ENCODE results near the gene RNF167.
A peak's percentile ranks its signal among the peaks of the same experiment; 100 is the strongest.
"Not testable (repeated sequence)": the region's sequence is repeated elsewhere in the genome, so short reads cannot be mapped to it uniquely, and the experiment has no call there.

The RNF167 gene

DNA sequence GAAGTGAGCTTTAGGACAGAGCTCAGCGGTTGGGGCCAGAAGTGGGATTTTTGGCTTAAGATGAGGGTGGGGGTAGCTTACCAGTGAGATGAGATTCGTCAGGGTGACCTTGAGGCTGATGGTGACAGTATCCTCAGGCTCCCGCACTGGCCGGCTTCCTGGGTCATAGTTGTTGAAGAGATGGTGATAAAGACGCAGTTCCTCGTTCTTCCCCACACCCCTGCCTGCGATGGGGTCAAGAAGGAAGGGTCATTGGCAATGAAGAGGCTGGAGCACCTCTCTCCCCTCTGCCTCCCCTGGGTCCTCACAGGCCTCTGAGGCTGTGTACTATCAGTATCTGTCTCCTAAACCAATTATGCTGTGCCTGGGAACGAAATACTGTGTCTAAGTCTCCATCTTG lies 37.5 kb upstream of the RNF167 start:
- no peak for DNase-seq (ENCODE audit: low read depth)

DNA sequence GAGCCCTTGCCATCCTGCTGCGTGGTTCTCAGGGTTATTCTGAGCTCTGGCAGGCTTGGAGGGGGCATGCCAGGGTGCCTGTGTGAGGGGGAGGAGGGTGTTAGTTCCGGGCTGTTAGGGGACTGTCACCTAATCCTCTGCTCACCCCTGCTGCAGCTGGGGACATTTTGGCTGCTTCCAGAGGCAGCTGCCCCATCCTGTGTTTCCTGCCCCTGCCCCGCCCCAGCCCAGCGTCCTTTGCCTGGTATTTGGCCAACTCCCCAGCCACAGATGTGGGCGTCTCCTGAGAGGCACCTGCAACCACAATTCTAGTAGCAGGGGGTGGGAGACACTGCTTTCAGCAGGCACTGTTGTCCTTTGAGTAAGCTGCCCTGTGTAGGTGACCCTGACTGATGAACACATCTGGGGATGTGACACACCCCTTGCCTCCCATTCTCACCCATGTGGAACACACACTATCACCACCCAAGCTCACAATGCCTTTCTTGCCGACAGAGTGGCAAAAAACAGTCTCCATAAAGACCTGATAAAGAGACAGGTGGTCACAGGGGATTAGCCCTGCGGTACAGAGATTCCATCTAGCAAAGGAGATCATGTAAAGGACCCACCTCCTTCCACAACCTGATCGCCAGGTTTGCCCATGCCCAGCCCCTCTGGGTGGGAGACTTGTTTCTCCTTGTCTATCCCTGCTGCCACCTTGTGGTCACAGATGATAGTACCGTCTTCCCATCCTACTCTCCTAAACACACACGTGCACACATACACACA lies 36.8 kb upstream of the RNF167 start, which contains the start of gene CHRNE:
CHRNE (minus strand) TSS at position 48 of the 768 bp plus-strand sequence; CDS start at position 13, 35 bp downstream.
- peak; percentile 57 for DNase-seq (ENCODE audit: low read depth)

DNA sequence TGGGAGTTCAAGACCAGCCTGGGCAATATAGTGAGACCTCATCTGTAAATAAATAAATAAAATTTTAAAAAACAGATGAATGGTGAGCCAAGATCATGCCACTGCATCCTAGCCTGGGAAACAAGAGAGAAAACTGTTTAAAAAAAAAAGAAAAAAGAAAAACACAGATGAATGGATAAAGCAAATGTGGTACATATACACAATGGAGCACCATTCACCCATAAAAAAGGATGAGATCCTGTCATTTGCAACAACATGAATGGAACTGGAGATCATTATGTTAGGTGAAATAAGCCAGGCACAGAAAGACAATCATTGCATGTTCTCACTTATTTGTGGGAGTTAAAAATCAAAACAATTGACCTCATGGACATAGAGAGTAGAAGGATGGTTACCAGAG lies 33.4 kb upstream of the RNF167 start:
- DNase-seq (ENCODE audit: low read depth), result not testable (repeated sequence)

DNA sequence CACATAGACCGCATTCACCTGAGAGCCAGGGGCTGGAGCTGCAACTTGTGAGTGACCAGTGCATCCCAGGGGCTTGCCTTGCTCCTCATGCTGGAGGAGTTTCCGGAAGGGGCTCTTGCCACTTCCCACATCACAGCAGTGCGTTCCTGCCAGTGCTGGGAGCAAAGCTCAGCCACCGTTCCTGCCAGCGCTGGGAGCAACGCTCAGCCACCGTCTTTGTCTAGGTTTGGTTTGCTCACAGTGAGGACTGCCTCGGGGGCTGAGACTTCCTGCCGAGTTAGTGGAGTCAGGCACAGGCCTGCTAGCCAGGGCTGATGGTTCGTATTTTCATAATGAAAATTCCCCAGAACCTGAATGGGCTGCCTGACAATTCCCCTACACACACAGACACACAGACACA lies 31.8 kb upstream of the RNF167 start:
- no peak for DNase-seq (ENCODE audit: low read depth)

DNA sequence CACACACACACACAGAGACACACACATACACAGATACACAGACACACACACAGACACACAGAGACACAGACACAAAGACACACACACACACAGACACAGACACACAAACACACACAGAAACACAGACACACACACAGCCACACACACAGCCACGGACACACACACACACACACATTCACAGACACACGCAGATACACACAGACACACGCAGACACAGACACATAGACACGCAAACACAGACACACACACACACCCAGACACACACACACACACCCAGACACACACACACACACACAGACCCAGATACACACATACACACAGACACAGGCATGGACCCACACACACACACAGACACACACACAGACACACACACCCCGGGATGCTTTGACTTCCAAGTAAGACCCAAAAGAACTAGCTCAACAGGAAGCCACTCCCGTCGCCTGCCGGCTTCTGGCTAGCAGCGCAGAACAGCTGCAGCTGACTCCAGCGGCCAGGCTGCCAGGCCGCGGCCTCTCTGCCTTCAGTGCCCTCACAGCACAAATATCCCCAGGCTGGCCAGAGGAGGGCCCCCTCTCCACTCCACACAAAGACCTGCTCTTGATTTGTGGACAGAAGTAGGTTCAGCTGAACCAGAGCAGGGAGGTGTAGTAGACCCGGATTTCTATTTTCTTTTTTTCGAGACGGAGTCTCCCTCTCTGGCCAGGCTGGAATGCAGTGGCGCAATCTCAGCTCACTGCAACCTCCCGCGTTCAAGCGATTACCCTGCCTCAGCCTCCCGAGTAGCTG lies 31.2 kb upstream of the RNF167 start:
- DNase-seq (ENCODE audit: low read depth), result peak; percentile 93

DNA sequence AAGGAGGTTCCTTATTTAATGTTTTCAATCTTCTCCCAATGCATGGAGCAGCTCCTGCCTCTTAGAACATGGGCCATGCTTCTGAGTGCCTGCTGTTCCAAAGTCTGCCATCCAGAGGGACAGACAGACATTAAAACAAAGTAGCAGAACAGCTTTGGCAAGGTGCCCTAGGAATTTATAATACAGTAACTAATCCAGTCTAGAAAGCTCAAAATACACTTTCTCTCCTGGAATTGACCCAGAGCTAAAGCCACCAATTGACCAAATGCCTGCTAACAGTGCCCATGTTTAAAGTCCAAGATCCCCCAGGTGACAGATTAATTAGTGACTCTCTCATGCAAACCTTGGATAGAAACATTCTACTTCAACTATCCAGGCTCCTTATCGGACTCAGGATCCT lies 26.1 kb upstream of the RNF167 start:
- DNase-seq (ENCODE audit: low read depth), result no peak

DNA sequence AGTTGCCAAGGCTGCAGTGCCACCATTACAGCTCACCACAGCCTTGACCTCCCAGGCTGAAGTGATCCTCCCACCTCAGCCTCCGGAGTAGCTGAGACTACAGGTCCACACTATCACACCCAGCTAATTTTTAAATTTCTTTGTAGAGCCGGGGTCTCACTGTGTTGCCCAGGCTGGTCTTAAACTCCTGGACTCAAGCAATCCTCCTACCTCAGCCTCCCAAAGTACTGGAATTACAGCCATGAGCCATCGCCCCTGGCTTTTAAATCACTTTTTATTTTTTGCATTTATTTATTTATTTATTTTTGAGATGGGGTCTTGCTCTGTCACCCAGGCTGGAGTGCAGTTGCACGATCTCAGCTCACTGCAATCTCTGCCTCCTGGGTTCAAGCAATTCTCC lies 25.5 kb upstream of the RNF167 start:
- not testable (repeated sequence) for DNase-seq (ENCODE audit: low read depth)

DNA sequence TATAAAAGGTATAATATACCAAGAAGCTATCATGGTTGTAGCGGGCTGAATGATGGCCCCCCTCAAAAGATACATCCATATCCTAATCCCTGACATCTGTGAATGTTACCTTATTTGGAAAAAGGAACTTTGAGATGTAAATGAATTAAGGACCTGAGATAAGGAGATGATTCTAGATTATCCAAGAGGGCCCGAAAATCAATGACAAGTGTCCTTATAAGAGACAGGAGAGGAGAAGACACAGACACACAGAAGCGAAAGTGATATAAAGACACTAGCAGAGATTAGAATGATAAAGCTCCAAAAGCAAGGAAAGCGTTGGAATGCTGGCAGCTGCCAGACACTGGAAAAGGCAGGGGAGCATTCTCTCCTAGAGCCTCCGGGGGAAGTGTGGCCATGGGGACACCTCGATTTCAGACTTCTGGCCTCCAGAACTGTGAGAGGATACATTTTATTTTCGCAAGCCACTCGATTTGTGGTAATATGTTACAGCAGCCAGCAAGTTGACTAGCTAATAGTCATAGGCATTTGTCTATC lies 20.5 kb upstream of the RNF167 start:
- DNase-seq (ENCODE audit: low read depth), result no peak

DNA sequence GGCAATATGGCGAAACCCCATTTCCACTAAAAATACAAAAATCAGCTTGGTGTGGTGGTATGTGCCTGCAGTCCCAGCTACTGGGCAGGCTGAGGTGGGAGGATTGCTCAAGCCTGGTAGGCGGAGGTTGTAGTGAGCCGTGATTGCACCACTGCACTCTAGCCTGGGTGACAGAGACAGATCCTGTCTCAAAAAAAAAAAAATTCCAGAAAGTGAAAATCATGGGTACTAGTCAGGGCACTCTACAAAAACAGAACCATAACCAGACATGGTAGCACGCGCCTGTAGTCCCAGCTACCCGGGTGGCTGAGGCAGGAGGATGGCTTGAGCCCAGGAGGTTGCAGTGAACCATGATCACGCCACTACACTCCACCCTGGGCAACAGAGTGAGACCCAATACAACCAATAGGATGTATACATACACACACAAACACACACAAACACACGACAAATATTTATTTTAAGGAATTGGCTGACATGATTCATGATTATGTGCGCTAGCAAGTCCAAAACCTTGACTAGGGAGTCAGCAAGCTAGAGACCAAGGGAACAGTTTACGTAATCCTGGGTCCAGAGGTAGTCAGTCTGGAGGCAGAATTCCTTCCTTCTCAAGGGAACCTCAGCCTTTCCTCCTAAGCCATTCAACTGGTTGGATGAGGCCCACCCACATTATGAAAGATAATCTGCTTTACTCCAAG lies 19.6 kb upstream of the RNF167 start:
- DNase-seq (ENCODE audit: low read depth), result peak; percentile 50

DNA sequence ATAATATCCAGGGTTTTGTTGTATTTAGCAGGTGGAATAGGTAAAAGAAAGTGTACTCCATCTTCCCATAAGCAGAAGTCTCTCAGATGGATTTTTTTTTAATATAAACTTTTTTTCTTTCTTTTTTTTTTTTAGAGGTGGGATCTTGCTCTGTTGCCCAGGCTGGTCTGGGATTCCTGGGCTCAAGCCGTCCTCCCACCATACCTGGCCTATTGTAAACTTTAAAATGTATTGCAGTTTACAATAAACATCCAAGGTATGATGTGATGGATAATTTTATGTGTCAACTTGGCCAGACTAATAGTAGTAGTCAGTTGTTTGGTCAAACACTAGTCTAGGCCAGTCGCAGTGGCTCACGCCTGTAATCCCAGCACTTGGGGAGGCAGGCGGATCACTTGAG lies 18.7 kb upstream of the RNF167 start:
- no peak for DNase-seq (ENCODE audit: low read depth)

DNA sequence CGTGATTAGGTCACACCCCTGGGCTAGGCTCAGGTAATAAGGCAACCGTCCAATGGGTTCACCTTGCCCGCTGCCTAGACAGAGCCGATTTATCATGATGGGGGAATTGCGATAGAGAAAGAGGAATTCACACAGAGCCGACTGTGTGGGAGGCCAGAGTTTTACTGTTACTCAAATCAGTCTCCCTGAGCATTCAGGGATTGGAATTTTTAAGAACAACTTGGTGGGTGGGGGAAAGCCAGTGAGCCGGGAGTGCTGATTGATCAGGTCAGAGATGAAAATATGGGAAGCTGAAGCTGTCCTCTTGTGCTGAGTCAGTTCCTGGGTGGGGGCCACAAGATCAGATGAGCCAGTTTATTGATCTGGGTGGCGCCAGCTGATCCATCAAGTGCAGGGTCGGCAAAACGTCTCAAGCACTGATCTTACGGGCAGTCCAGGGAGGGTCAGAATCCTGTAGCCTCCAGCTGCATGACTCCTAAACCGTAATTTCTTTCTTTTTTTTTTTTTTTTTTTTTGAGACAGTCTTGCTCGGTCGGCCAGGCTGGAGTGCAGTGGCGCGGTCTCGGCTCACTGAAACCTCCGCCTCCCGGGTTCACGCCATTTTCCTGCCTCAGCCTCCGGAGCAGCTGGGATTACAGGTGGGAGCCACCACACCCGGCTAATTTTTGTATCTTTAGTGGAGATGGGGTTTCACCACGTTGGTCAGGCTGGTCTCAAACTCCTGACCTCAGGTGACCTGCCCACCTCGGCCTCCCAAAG lies 13.3 kb upstream of the RNF167 start:
- DNase-seq (ENCODE audit: low read depth), result not testable (repeated sequence)

DNA sequence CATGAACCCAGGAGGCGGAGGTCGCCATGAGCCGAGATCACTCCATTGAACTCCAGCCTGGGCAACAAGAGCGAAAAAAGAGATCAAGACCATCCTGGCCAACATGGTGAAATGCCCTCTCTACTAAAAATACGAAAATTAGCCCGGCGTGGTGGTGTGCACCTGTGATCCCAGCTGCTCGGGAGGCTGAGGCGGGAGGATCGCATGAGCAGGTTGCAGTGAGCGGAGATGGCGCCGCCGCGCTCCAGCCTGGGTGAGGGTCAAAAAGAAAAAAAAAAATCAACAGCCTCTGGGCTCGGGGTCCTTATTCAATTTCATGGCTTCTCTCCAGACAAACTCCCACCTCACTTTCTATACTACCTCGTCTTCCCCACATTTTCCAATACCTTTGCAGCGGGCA lies 11.2 kb upstream of the RNF167 start:
- no peak for DNase-seq (ENCODE audit: low read depth)

DNA sequence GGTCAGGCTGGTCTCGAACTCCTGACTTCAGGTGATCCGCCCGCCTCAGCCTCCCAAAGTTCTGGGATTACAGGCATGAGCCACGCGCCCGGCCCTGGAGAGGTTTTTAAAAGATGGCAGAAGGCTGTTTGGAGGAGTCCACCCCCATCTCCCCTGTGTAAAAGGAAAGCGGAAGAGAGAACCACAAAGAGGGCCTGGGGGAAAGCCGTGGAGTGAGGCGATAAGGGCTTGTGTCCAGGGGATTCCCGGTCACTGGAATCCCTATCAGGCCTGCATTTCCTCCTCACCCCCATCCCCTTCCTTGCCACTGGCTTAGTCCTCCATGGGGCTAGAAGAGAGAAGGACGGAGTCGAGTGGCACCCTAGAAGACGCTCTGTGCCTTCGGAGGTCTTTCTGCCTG lies 8.1 kb upstream of the RNF167 start, which contains the start of gene GP1BA:
GP1BA (plus strand) TSS at position 315 of the 400 bp plus-strand sequence. CDS start 328 bp downstream, outside the sequence.
- DNase-seq (ENCODE audit: low read depth), result no peak

DNA sequence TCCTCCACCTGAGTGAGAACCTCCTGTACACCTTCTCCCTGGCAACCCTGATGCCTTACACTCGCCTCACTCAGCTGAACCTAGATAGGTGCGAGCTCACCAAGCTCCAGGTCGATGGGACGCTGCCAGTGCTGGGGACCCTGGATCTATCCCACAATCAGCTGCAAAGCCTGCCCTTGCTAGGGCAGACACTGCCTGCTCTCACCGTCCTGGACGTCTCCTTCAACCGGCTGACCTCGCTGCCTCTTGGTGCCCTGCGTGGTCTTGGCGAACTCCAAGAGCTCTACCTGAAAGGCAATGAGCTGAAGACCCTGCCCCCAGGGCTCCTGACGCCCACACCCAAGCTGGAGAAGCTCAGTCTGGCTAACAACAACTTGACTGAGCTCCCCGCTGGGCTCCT lies 7.3 kb upstream of the RNF167 start:
- no peak for DNase-seq (ENCODE audit: low read depth)

DNA sequence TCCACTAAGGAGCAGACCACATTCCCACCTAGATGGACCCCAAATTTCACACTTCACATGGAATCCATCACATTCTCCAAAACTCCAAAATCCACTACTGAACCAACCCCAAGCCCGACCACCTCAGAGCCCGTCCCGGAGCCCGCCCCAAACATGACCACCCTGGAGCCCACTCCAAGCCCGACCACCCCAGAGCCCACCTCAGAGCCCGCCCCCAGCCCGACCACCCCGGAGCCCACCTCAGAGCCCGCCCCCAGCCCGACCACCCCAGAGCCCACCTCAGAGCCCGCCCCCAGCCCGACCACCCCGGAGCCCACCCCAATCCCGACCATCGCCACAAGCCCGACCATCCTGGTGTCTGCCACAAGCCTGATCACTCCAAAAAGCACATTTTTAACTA lies 6.4 kb upstream of the RNF167 start:
- no peak for DNase-seq (ENCODE audit: low read depth)

DNA sequence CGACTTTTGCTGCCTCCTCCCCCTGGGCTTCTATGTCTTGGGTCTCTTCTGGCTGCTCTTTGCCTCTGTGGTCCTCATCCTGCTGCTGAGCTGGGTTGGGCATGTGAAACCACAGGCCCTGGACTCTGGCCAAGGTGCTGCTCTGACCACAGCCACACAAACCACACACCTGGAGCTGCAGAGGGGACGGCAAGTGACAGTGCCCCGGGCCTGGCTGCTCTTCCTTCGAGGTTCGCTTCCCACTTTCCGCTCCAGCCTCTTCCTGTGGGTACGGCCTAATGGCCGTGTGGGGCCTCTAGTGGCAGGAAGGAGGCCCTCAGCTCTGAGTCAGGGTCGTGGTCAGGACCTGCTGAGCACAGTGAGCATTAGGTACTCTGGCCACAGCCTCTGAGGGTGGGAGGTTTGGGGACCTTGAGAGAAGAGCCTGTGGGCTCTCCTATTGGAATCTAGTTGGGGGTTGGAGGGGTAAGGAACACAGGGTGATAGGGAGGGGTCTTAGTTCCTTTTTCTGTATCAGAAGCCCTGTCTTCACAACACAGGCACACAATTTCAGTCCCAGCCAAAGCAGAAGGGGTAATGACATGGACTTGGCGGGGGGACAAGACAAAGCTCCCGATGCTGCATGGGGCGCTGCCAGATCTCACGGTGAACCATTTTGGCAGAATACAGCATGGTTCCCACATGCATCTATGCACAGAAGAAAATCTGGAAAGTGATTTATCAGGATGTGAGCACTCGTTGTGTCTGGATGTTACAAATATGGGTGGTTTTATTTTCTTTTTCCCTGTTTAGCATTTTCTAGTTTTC lies 5.7 kb upstream of the RNF167 start:
- DNase-seq (ENCODE audit: low read depth), result no peak

DNA sequence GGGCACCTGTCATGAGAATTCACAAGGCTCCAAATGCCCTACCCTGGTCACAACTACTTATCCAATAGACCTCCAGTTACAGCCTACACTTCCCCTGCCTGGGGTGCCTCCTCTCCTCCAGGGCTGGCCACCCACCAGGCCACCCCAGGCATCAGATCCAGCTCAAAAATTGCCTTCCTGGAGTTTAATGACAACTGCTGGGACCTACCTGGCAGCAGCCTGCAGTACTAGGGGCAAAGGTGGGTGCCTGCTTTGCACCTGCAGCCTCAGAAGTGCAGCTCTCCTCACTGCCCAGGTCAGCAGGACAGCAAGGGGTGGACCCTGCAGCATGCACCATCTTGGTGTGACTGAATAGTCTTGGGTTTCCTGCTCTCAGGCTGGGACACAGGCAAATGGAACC lies 4.4 kb upstream of the RNF167 start:
- DNase-seq (ENCODE audit: low read depth), result no peak

DNA sequence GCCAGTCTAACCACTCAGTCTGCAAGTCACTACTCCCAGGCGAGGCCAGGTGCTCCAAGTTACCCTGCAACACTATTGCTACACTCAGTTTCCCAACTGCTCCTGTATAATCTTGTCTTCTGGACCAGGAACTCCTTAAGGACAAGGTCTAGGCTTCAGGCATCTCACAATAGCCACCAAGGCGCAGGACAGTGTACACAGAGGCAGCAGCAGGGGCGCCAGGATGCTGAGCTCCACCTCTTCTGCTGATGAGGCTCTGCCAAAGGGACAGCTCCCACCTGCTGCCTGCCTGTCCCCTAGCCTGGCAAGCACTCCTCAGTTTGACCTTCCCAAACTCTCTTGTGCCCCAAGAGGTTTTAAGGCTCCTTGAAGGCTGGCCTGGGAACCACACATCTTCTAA lies 3.6 kb upstream of the RNF167 start:
- DNase-seq (ENCODE audit: low read depth), result no peak

DNA sequence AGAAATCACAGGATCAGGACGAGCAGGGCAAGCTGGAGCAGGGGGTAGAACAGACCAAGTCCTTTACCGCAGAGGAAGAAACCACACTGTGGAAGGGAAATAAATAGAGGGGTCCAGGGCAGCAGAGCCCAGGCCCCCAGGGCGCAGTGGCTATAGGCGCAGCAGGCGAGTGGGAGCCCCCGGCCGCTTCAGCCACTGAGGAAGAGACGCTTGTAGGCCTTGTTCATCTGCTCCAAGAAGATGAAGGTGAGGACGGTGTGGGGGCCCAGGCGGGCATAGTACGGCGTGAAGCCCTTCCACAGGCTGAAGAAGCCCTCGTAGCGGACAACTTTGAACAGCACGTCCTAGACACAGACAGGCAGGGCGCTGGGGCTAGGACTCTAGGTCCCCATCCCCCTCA lies 2.5 kb upstream of the RNF167 start:
- DNase-seq (ENCODE audit: low read depth), result no peak

DNA sequence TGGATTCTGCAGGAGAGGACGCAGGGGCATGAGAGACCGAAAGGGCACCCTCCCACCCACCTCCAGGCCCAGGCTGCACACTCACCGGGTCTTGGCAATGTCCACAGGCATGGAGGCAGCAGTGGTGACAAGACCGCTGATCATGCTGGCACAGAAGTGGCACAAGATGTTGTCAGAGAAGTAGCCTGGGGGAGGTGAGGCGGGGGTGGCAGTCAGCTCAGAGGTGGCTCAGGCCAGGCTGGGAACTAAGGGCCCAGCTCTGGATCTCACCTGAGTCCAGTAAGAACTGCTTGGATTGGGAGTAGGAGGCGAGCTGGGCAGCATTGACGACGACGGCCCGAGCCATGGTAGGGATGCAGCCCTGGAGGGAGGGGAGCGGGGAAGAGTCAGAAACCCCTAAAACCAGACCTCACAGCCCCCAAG lies 2.0 kb upstream of the RNF167 start:
- no peak for DNase-seq (ENCODE audit: low read depth)
